HEK293 (cell line): ENCODE measurements around the gene NRG2.

Experiments used
- CTCF ChIA-PET: fragments of 350-600 bp; formaldehyde crosslinking; extraction: SDS; loops from one replicate; lab custom pipeline; 2021; ENCODE audit warnings: antibody characterized with exemption; lab: Yijun Ruan, JAX
- POLR2A ChIA-PET: fragments of 300-600 bp; formaldehyde crosslinking; extraction: SDS; loops from one replicate; lab custom pipeline; 2020; ENCODE audit warnings: antibody characterized with exemption, inconsistent platforms; lab: Yijun Ruan, JAX
- H3K27ac ChIP-seq: fragments of 200-500 bp; sonication (Bioruptor generic); 2 replicates; pipeline ENCODE4 v1.5.1; 2014; ENCODE audit warnings: low read depth, low read length, control low read depth, inconsistent platforms; ENCODE audit errors: extremely low read depth
- H3K36me3 ChIP-seq, 2 experiments: fragments of 200-500 bp in 1 of 2; sonication (Bioruptor generic) in 1 of 2; 1 replicate in 1 of 2; 2 replicates in 1 of 2; pipeline ENCODE4 v1.5.1; 2014 to 2017; ENCODE audit warnings: inconsistent platforms in 2 of 2, low read length in 2 of 2; ENCODE audit not compliant: control insufficient read depth in 2 of 2, insufficient read depth in 1 of 2
- H3K4me1 ChIP-seq: fragments of 200-500 bp; sonication (Bioruptor generic); 2 replicates; pipeline ENCODE4 v1.5.1; 2014; ENCODE audit warnings: mild to moderate bottlenecking, low read length, inconsistent platforms; ENCODE audit not compliant: control insufficient read depth, insufficient read depth
- H3K4me3 ChIP-seq: 2 replicates; pipeline ENCODE4 v1.5.1; 2011; ENCODE audit warnings: low read depth, mild to moderate bottlenecking, control low read depth, low read length, moderate library complexity
- H3K9me3 ChIP-seq: fragments of 200-500 bp; sonication (Bioruptor generic); 2 replicates; pipeline ENCODE4 v1.5.1; 2014; ENCODE audit warnings: low read depth, low read length, inconsistent platforms; ENCODE audit not compliant: control insufficient read depth, insufficient read depth
- ATF2 ChIP-seq: fragments of 450-650 bp; formaldehyde crosslinking; IDR thresholded peaks from 2 replicates; pipeline ENCODE4 v1.5.1; 2016; ENCODE audit warnings: missing biosample characterization, missing genetic modification characterization, low read depth
- KLF1 ChIP-seq: fragments of 450-650 bp; formaldehyde crosslinking; IDR thresholded peaks from 2 replicates; pipeline ENCODE4 v1.5.1; 2016; ENCODE audit warnings: missing biosample characterization, missing genetic modification characterization
- REST ChIP-seq: fragments of 450-650 bp; formaldehyde crosslinking; IDR thresholded peaks from 2 replicates; pipeline ENCODE4 v1.5.1; 2016; ENCODE audit warnings: missing biosample characterization, missing genetic modification characterization
- ZBTB26 ChIP-seq: fragments of 450-650 bp; formaldehyde crosslinking; optimal IDR thresholded peaks from 2 replicates; pipeline ENCODE3; 2016; ENCODE audit warnings: missing biosample characterization, mild to moderate bottlenecking, missing genetic modification characterization
- ZBTB44 ChIP-seq: fragments of 450-650 bp; IDR thresholded peaks from 2 replicates; pipeline ENCODE4 v1.5.1; 2018; ENCODE audit warnings: missing biosample characterization, mild to moderate bottlenecking, missing genetic modification characterization
- ZNF133 ChIP-seq: fragments of 450-650 bp; formaldehyde crosslinking; IDR thresholded peaks from 2 replicates; pipeline ENCODE4 v1.5.1; 2016; ENCODE audit warnings: missing biosample characterization, missing genetic modification characterization
- ZNF518A ChIP-seq: fragments of 450-650 bp; formaldehyde crosslinking; conservative IDR thresholded peaks from 2 replicates; pipeline ENCODE4 v1.5.1; 2016; ENCODE audit warnings: low read depth, missing biosample characterization, missing genetic modification characterization
- ZNF600 ChIP-seq: fragments of 450-650 bp; formaldehyde crosslinking; IDR thresholded peaks from 2 replicates; pipeline ENCODE4 v1.5.1; 2016; ENCODE audit warnings: missing biosample characterization, missing genetic modification characterization
- ZNF621 ChIP-seq: fragments of 450-650 bp; formaldehyde crosslinking; IDR thresholded peaks from 2 replicates; pipeline ENCODE4 v1.5.1; 2017; ENCODE audit warnings: missing biosample characterization, missing genetic modification characterization
- ZSCAN23 ChIP-seq: fragments of 450-650 bp; formaldehyde crosslinking; IDR thresholded peaks from 2 replicates; pipeline ENCODE4 v1.5.1; 2016; ENCODE audit warnings: missing biosample characterization, missing genetic modification characterization
- ZXDB ChIP-seq: fragments of 450-650 bp; formaldehyde crosslinking; IDR thresholded peaks from 2 replicates; pipeline ENCODE4 v1.5.1; 2016; ENCODE audit warnings: missing biosample characterization, missing genetic modification characterization

Gene NRG2

GRCh38 chr5:140083120-140083519 lies 40.0 kb upstream of the NRG2 start:
- no peaks in the 10 kb centered on the region for H3K4me1 ChIP-seq
- TF ChIP-seq ZNF518A (tag by site-specific recombination) (no peak), ZBTB44 (tag by site-specific recombination) (no peak)
- TF ChIP-seq, all 188 proteins: peak for 0
- Histone ChIP-seq H3K27ac (no peak overlapping the region), H3K9me3 (no peaks in the 10 kb centered on the region), H3K36me3 (no peaks in the 10 kb centered on the region), H3K4me3 (no peak overlapping the region)
- POLR2A ChIA-PET = no interaction called here
- CTCF ChIA-PET = interaction anchor here (1.3 to 1.5 kb wide), 2 partner anchors 9 to 75 kb away, joined by 4 to 5 read pairs; no protein-coding TSS in a partner anchor

- Histone ChIP-seq H3K27ac (no peak overlapping the region), H3K9me3 (no peaks in the 10 kb centered on the region), H3K4me3 (no peak overlapping the region)
- POLR2A ChIA-PET = no interaction called here
- TF ChIP-seq ZXDB (tag by site-specific recombination) (no peak), REST (tag by site-specific recombination) (peak; percentile 79)
- TF ChIP-seq, all 188 proteins: peak for 1
- Histone ChIP-seq H3K4me1 (no peaks in the 10 kb centered on the region), H3K36me3 (no peaks in the 10 kb centered on the region)
- CTCF ChIA-PET = interaction anchor here (0.6 to 5.7 kb wide), 8 partner anchors 29 to 872 kb away, joined by 3 to 109 read pairs (median 3); no protein-coding TSS in a partner anchor
These were observed 33.7 kb upstream of the NRG2 start for GRCh38 chr5:140076788-140077187.

- no peak for TF ChIP-seq ZBTB26 (tag by site-specific recombination)
- TF ChIP-seq ZSCAN23 (tag by site-specific recombination) = no peak
- no peak for TF ChIP-seq ZNF133 (tag by site-specific recombination)
- TF ChIP-seq ZNF600 = no peak
- TF ChIP-seq ATF2 (tag by site-specific recombination) = peak; percentile 83
- TF ChIP-seq KLF1 = no peak
- TF ChIP-seq ZNF621 (tag by site-specific recombination) = no peak
- POLR2A ChIA-PET = no interaction called here
- H3K27ac ChIP-seq = no peak overlapping the region
- no peak overlapping the region for H3K4me3 ChIP-seq
- CTCF ChIA-PET = interaction anchor here (0.6 to 5.7 kb wide), 8 partner anchors 29 to 151 kb away, joined by 3 to 109 read pairs (median 3); no protein-coding TSS in a partner anchor
- no peaks in the 10 kb centered on the region for H3K36me3 ChIP-seq
- H3K9me3 ChIP-seq = no peaks in the 10 kb centered on the region
- H3K4me1 ChIP-seq = no peaks in the 10 kb centered on the region
These were observed 33.0 kb upstream of the NRG2 start for GRCh38 chr5:140076142-140076541.
